ENCODE data around the gene C1QTNF4. TPM values are rescaled to one million over a fixed set of nuclear protein-coding genes. Genes with fewer than 3 reads are reported as not detected.

C1QTNF4 gene
- 0.14 and 0.22 TPM in 2 replicates for total RNA-seq

GRCh38 chr11:47593934-47594855, at the start of gene C1QTNF4:
Gene C1QTNF4, minus strand, starts transcription at chr11:47594411. Its CDS starts 3,601 bp downstream, at chr11:47590810.

GRCh38 chr11:47642099-47642855, 48.1 kb upstream of the C1QTNF4 start, which contains the start of gene MTCH2:
Gene MTCH2, minus strand, starts transcription at chr11:47642559. Its CDS starts 94 bp downstream, at chr11:47642465.

GRCh38 chr11:47586098-47586855, 7.9 kb downstream of the C1QTNF4 start, which contains the start of gene FAM180B:
Gene FAM180B, plus strand, starts transcription at chr11:47586678. Its CDS starts 91 bp downstream, at chr11:47586769.

GRCh38 chr11:47578524-47579494, 15.4 kb downstream of the C1QTNF4 start, which contains the start of the genes KBTBD4 and NDUFS3:
Gene KBTBD4, minus strand, starts transcription at chr11:47578970. Its CDS starts 19 bp downstream, at chr11:47578951.
Gene NDUFS3, plus strand, starts transcription at chr11:47579074. Its CDS starts 18 bp downstream, at chr11:47579092.

GRCh38 chr11:47565340-47566148, 28.7 kb downstream of the C1QTNF4 start, which contains the start of gene PTPMT1:
Gene PTPMT1, plus strand, starts transcription at chr11:47565599. Its CDS starts 24 bp downstream, at chr11:47565623.

GRCh38 chr11:47552566-47553405, 41.4 kb downstream of the C1QTNF4 start, which contains the start of gene CELF1:
Gene CELF1, minus strand, starts transcription at chr11:47553132. Its CDS starts 53,609 bp downstream, at chr11:47499523.

Small RNAs within 50 kb of the gene (small RNA-seq; reads per million reads assigned to genes)
- gene RN7SL652P (ENCODE audit: low replicate concordance) = 0.13 reads per million
- not detected for gene RNU5E-10P (ENCODE audit: low replicate concordance)

Other genes starting within 250 kb of the C1QTNF4 start
- not detected in 2 replicates for gene MYBPC3, start 241.7 kb downstream of the C1QTNF4 start, total RNA-seq
- gene SPI1, start 215.9 kb downstream of the C1QTNF4 start, total RNA-seq = 0.29 TPM in 1 of 2 replicates, not detected in the other
- gene SLC39A13, start 185.8 kb downstream of the C1QTNF4 start, total RNA-seq = 111 and 138 TPM in 2 replicates
- 197 and 211 TPM in 2 replicates for gene PSMC3, start 168.0 kb downstream of the C1QTNF4 start, total RNA-seq
- 0.14 and 0.44 TPM in 2 replicates for gene RAPSN, start 145.3 kb downstream of the C1QTNF4 start, total RNA-seq
- gene CELF1, start 41.3 kb downstream of the C1QTNF4 start, total RNA-seq = 101 and 158 TPM in 2 replicates
- 53.3 and 58.9 TPM in 2 replicates for gene PTPMT1, start 28.8 kb downstream of the C1QTNF4 start, total RNA-seq
- 12.5 and 29.6 TPM in 2 replicates for gene KBTBD4, start 15.4 kb downstream of the C1QTNF4 start, total RNA-seq
- 58.0 and 77.3 TPM in 2 replicates for gene NDUFS3, start 15.3 kb downstream of the C1QTNF4 start, total RNA-seq
- 0.22 TPM in 1 of 2 replicates, not detected in the other for gene FAM180B, start 7.7 kb downstream of the C1QTNF4 start, total RNA-seq
- 84.9 and 95.9 TPM in 2 replicates for gene MTCH2, start 48.1 kb upstream of the C1QTNF4 start, total RNA-seq
- gene AGBL2, start 121.0 kb upstream of the C1QTNF4 start, total RNA-seq = 0.43 and 4.4 TPM in 2 replicates
- 98.0 and 109 TPM in 2 replicates for gene FNBP4, start 172.9 kb upstream of the C1QTNF4 start, total RNA-seq

Data from placental pericyte (primary cell).